Type B pancreatic cell (in vitro differentiated cells): ENCODE measurements around the gene OXCT1. TPM values are rescaled to one million over a fixed set of nuclear protein-coding genes. Genes with fewer than 3 reads are reported as not detected.

Source experiments
- DNase-seq: peaks from one replicate; pipeline ENCODE4 v3.0.0; 2021; ENCODE audit warnings: mixed read lengths; ENCODE audit not compliant: unreplicated experiment; ENCODE audit errors: extremely low spot score
- H3K27ac Mint-ChIP-seq: 2 replicates; pipeline ENCODE4 v1.8.0; 2021; ENCODE audit warnings: mild to moderate bottlenecking, mixed read lengths
- H3K27me3 Mint-ChIP-seq: 2 replicates; pipeline ENCODE4 v1.8.0; 2021; ENCODE audit warnings: mixed read lengths
- H3K36me3 Mint-ChIP-seq: 2 replicates; pipeline ENCODE4 v1.8.0; 2021; ENCODE audit warnings: mixed read lengths
- H3K4me1 Mint-ChIP-seq: one replicate; pipeline ENCODE4 v1.8.0; 2021; ENCODE audit warnings: mixed read lengths; ENCODE audit not compliant: unreplicated experiment
- H3K4me3 Mint-ChIP-seq: 2 replicates; pipeline ENCODE4 v1.8.0; 2021; ENCODE audit warnings: mild to moderate bottlenecking, mixed read lengths
- H3K9me3 Mint-ChIP-seq: 2 replicates; pipeline ENCODE4 v1.8.0; 2021; ENCODE audit warnings: mixed read lengths
- total RNA-seq: library from RNA; stranded (reverse); gene quantifications from 2 replicates; pipeline ENCODE4 v1.2.1, GENCODE V29; 2021; ENCODE audit warnings: low replicate concordance
- TF ChIP-seq, protein P1 (sequence below): fragments of 200-600 bp; sonication (generic); conservative IDR thresholded peaks from 2 replicates; pipeline ENCODE4 v1.5.0; 2021; ENCODE audit warnings: antibody characterized with exemption, mild to moderate bottlenecking

OXCT1 gene
- total RNA-seq, 1 donor from 2014 or later = 26.4 TPM

DNA sequence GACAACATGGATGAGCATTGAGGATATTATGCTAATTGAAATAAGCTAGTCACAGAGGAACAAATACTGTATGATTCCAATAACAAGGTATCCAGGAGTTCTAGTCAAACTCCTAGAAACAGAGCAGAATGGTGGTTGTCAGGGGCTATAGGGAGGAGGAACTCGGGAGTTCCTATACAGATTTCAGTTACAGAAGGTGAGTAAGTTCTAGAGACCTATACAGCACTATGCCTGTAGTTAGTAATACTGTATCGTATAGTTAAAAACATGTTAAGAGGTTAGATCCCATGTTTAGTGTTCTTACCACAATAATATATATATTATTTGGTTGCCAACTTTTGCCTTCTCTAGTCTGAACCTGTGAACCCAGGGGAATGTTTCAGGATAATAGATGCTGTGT lies 7.9 kb upstream of the OXCT1 start:
- H3K9me3 Mint-ChIP-seq = no peaks in the 10 kb centered on the region
- H3K27ac Mint-ChIP-seq = no peak overlapping the region
- H3K4me3 Mint-ChIP-seq = no peak overlapping the region
- no peak for DNase-seq
- peaks cover 8% of the 10 kb centered on the region for H3K4me1 Mint-ChIP-seq
- TF ChIP-seq, protein P1, sequence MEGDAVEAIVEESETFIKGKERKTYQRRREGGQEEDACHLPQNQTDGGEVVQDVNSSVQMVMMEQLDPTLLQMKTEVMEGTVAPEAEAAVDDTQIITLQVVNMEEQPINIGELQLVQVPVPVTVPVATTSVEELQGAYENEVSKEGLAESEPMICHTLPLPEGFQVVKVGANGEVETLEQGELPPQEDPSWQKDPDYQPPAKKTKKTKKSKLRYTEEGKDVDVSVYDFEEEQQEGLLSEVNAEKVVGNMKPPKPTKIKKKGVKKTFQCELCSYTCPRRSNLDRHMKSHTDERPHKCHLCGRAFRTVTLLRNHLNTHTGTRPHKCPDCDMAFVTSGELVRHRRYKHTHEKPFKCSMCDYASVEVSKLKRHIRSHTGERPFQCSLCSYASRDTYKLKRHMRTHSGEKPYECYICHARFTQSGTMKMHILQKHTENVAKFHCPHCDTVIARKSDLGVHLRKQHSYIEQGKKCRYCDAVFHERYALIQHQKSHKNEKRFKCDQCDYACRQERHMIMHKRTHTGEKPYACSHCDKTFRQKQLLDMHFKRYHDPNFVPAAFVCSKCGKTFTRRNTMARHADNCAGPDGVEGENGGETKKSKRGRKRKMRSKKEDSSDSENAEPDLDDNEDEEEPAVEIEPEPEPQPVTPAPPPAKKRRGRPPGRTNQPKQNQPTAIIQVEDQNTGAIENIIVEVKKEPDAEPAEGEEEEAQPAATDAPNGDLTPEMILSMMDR = no peak
- no peaks in the 10 kb centered on the region for H3K36me3 Mint-ChIP-seq
- no peaks in the 10 kb centered on the region for H3K27me3 Mint-ChIP-seq

GRCh38 chr5:41877408-41877807 lies 7.2 kb upstream of the OXCT1 start:
- no peak for DNase-seq
- TF ChIP-seq, protein P1 = no peak
- Mint-ChIP-seq H3K4me3 (no peak overlapping the region), H3K27ac (no peak overlapping the region), H3K27me3 (no peaks in the 10 kb centered on the region), H3K4me1 (peaks cover 8% of the 10 kb centered on the region), H3K36me3 (no peaks in the 10 kb centered on the region), H3K9me3 (no peaks in the 10 kb centered on the region)

DNA sequence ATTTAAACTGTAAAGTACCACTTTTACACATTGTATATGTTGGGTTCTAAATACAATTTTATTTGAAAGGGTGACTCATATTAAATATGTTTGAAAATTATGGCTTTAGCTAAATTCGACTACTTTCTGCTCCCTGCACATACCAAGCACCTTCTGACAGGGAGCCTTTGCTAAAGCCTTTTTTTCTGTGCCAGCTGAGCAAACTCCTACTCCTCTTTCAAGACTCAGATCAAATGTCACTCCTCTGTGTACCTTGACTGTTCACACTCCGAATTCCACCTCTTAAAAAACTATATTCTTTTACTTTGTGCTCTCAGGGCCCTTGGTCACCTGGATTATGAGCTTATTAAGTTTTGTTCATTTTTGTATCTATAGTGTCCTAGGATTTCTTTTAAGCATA lies 6.5 kb upstream of the OXCT1 start:
- Mint-ChIP-seq H3K4me3 (no peak overlapping the region), H3K9me3 (no peaks in the 10 kb centered on the region)

GRCh38 chr5:41875121-41875520 lies 4.9 kb upstream of the OXCT1 start:
- Mint-ChIP-seq H3K9me3 (no peaks in the 10 kb centered on the region), H3K4me3 (no peak overlapping the region), H3K4me1 (peaks cover 12% of the 10 kb centered on the region), H3K36me3 (no peaks in the 10 kb centered on the region), H3K27ac (no peak overlapping the region), H3K27me3 (no peaks in the 10 kb centered on the region)
- TF ChIP-seq, protein P1 = no peak
- no peak for DNase-seq

More for the DNA sequence above, 6.5 kb upstream of the OXCT1 start:
- no peaks in the 10 kb centered on the region for H3K36me3 Mint-ChIP-seq
- H3K4me1 Mint-ChIP-seq = peaks cover 8% of the 10 kb centered on the region
- no peaks in the 10 kb centered on the region for H3K27me3 Mint-ChIP-seq
- TF ChIP-seq, protein P1 = no peak
- no peak for DNase-seq
- no peak overlapping the region for H3K27ac Mint-ChIP-seq

DNA sequence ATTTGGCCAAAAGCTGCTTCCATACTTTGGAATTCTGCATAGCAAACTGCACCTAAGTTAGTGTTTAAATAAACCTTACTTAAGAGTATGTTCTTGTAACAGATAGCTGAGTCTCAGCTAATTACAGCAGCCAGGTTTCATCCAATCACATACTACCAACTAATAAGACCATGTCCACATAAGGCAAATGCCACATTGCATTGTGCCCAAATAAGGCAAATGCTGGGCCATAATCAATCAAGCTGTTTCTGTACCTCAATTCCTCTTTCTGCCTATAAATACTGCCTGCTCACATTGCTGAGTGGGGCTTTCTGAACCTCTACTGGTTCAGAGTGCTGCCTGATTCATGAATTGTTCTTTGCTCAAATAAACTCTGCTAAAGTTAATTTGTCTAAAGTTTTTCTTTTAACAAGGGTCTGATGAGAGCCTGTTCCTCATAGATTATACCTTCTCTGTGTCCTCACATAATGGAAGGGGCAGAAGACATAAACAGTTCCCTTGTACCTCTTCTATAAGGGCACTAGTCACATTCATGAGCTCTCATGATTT lies 4.4 kb upstream of the OXCT1 start:
- H3K4me3 Mint-ChIP-seq = no peak overlapping the region
- no peak for DNase-seq
- TF ChIP-seq, protein P1 = no peak
- H3K27me3 Mint-ChIP-seq = no peaks in the 10 kb centered on the region
- H3K4me1 Mint-ChIP-seq = peaks cover 12% of the 10 kb centered on the region
- no peaks in the 10 kb centered on the region for H3K36me3 Mint-ChIP-seq
- no peaks in the 10 kb centered on the region for H3K9me3 Mint-ChIP-seq
- no peak overlapping the region for H3K27ac Mint-ChIP-seq

DNA sequence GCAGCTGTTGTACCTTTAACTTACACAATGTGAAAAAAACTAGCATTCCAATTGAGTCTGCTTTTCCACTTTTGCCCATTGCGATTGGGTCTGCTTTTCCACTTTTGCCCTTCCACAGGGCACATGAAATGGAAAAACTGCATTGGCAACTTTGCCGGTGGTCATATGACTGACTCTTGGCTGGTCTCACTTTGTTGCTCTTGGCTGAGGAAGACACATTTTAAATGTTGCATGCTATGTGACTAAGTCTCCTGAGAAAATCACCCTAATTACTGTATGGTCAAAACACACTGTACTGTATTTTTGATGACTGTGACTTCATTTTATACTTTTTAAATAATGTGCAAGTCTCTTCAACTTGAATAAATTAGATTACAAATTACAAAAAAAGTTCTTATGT lies 1.6 kb upstream of the OXCT1 start:
- Mint-ChIP-seq H3K4me1 (peaks cover 14% of the 10 kb centered on the region), H3K4me3 (no peak overlapping the region), H3K9me3 (no peaks in the 10 kb centered on the region), H3K36me3 (peaks cover 4% of the 10 kb centered on the region), H3K27me3 (no peaks in the 10 kb centered on the region), H3K27ac (no peak overlapping the region)
- TF ChIP-seq, protein P1 = no peak
- no peak for DNase-seq
